ENCODE measurements around the gene DDO. TPM values are rescaled to one million over a fixed set of nuclear protein-coding genes. Genes with fewer than 3 reads are reported as not detected.

The DDO gene
- total and polyA plus RNA-seq, 2 donors (not counting 3 experiments of a cell fraction or from before 2014, with no cell fraction given), result not detected

GRCh38 chr6:110364364-110365105 is 50.8 kb downstream of the DDO start:
- Histone ChIP-seq H3K9ac (replicated peaks; ENCODE audit: extremely low read depth, insufficient read depth, low read length) (no peak overlapping the region), H3K79me2 (ENCODE audit: control insufficient read depth, insufficient read depth, low read length) (no peaks in the 10 kb centered on the region), H3K36me3 (ENCODE audit: control insufficient read depth in 2 of 2, extremely low read depth in 1 of 2, insufficient read depth in 2 of 2, low read length in 2 of 2) (no peaks in the 10 kb centered on the region), H3K4me1 (ENCODE audit: control insufficient read depth, extremely low read depth, insufficient read depth, low read length) (no peaks in the 10 kb centered on the region), H3K9me1 (replicated peaks; ENCODE audit: control insufficient read depth, extremely low read depth, insufficient read depth, low read length) (no peaks in the 10 kb centered on the region), H2AFZ (ENCODE audit: low read depth, low read length) (no peak overlapping the region), H3K9me3 (replicated peaks; ENCODE audit: control insufficient read depth, insufficient read depth, low read length) (no peaks in the 10 kb centered on the region), H4K20me1 (replicated peaks; ENCODE audit: control insufficient read depth, extremely low read depth, insufficient read depth, low read length) (no peaks in the 10 kb centered on the region), H3K27me3 (ENCODE audit: control insufficient read depth in 2 of 2, insufficient read depth in 2 of 2, low read length in 2 of 2) (peaks cover 30 to 61% of the 10 kb centered on the region in 2 experiments), H3K4me2 (ENCODE audit: insufficient read depth, low read length) (no peak overlapping the region), H3K27ac (ENCODE audit: insufficient read depth, low read depth, low read length) (no peak overlapping the region), H3K4me3 (replicated peaks in 1 of 3; ENCODE audit: insufficient read depth in 1 of 3, low read depth in 1 of 3, low read length in 3 of 3) (no peak overlapping the region)
- no peak for TF ChIP-seq CTCF (IDR thresholded peaks at IDR 0.05; ENCODE audit: extremely low read depth in 1 of 2, insufficient read depth in 1 of 2, low read depth in 1 of 2, low read length in 2 of 2)
- no peak for TF ChIP-seq MYC (IDR thresholded peaks at IDR 0.05; ENCODE audit: low read depth, low read length)
- TF ChIP-seq EZH2 (IDR thresholded peaks at IDR 0.05; ENCODE audit: borderline replicate concordance, low read depth, low read length, severe bottlenecking), result no peak
- no peak for TF ChIP-seq POLR2A (IDR thresholded peaks at IDR 0.05; ENCODE audit: low read depth, low read length)
- TF ChIP-seq FOS (IDR thresholded peaks at IDR 0.05; ENCODE audit: borderline replicate concordance, insufficient read depth, low read length), result no peak
- TF ChIP-seq GATA2 (IDR thresholded peaks at IDR 0.05; ENCODE audit: insufficient read depth, insufficient read length, low read depth, low read length), result no peak
- no peak for TF ChIP-seq JUN (IDR thresholded peaks at IDR 0.05; ENCODE audit: borderline replicate concordance, insufficient read depth, insufficient read length, low read depth)
- TF ChIP-seq MAX (IDR thresholded peaks at IDR 0.05; ENCODE audit: insufficient read depth, insufficient read length), result no peak
- no peak for DNase-seq (ENCODE audit: low read depth, low spot score)
- no TSS peak for BruUV-seq (replicated peaks)
- dilution Hi-C loops (cut with MboI; ENCODE audit: extremely low pct_ligation_motif_present, low sequenced_read_pairs), result no loop called here
- POLR2A ChIA-PET, result no interaction called here
- intact Hi-C loops (cut with micrococcal nuclease), result no loop called here
- CTCF ChIA-PET, result interaction anchor here (1.2 to 1.4 kb wide), 2 partner anchors 17 to 22 kb away, joined by 3 to 4 read pairs; no protein-coding TSS in a partner anchor
- no peak for FAIRE-seq
